WTC11 (cell line): ENCODE data around the gene FRS3. TPM values are rescaled to one million over a fixed set of nuclear protein-coding genes. Genes with fewer than 3 reads are reported as not detected.

Experiments used
- ATAC-seq: fragments of 200-7000 bp; cut with Tn5 transposase; 2 replicates; pipeline ENCODE4 v1.10.0; 2021; ENCODE audit warnings: mild to moderate bottlenecking, moderate library complexity
- CTCF ChIA-PET: fragments of 300-600 bp; sonication (Branson Sonifier 250); formaldehyde crosslinking; loops from one replicate; lab custom pipeline; 2021; ENCODE audit warnings: antibody characterized with exemption; lab: Charles Lee
- POLR2A ChIA-PET: fragments of 350-600 bp; sonication (Branson Sonifier 250); formaldehyde crosslinking; loops from one replicate; lab custom pipeline; 2021; ENCODE audit warnings: antibody characterized with exemption; lab: Charles Lee
- DNase-seq: peaks from one replicate; pipeline ENCODE4 v3.0.0; 2021; ENCODE audit warnings: low spot score
- H3K27ac Mint-ChIP-seq: 2 replicates; pipeline ENCODE4 v1.8.0; 2021; ENCODE audit warnings: mixed read lengths
- H3K27me3 Mint-ChIP-seq: 2 replicates; pipeline ENCODE4 v1.8.0; 2021; ENCODE audit warnings: low read depth, mild to moderate bottlenecking, moderate library complexity, mixed read lengths
- H3K36me3 Mint-ChIP-seq: 2 replicates; pipeline ENCODE4 v1.8.0; 2021; ENCODE audit warnings: mixed read lengths
- H3K4me1 Mint-ChIP-seq: 2 replicates; pipeline ENCODE4 v1.8.0; 2022; ENCODE audit warnings: mixed read lengths
- H3K4me3 Mint-ChIP-seq: 2 replicates; pipeline ENCODE4 v1.8.0; 2021; ENCODE audit warnings: mild to moderate bottlenecking, moderate library complexity, mixed read lengths
- H3K9me3 Mint-ChIP-seq: 2 replicates; pipeline ENCODE4 v1.8.0; 2021; ENCODE audit warnings: mixed read lengths
- CBFB ChIP-seq: sonication (generic); formaldehyde crosslinking; IDR thresholded peaks from 2 replicates; pipeline ENCODE4 v1.8.1; 2022; ENCODE audit warnings: mild to moderate bottlenecking, low read depth, missing genetic modification reagents
- CDX4 ChIP-seq: fragments of 250-450 bp; sonication (Bioruptor Pico); IDR thresholded peaks from 2 replicates; pipeline ENCODE4 v1.9.0; 2021; ENCODE audit warnings: moderate library complexity, mild to moderate bottlenecking, inconsistent platforms, borderline replicate concordance
- FOXJ3 ChIP-seq: sonication (generic); formaldehyde crosslinking; IDR thresholded peaks from 2 replicates; pipeline ENCODE4 v1.9.0; 2021; ENCODE audit warnings: missing genetic modification reagents, mild to moderate bottlenecking, borderline replicate concordance
- FOXK1 ChIP-seq: sonication (generic); formaldehyde crosslinking; IDR thresholded peaks from 2 replicates; pipeline ENCODE4 v1.8.0; 2022; ENCODE audit warnings: mild to moderate bottlenecking, moderate library complexity, missing genetic modification reagents
- GTF2I ChIP-seq: fragments of 250-450 bp; sonication (Bioruptor Pico); conservative IDR thresholded peaks from 2 replicates; pipeline ENCODE4 v1.4.0; 2021; ENCODE audit warnings: mild to moderate bottlenecking
- RELA ChIP-seq: sonication (generic); formaldehyde crosslinking; IDR thresholded peaks from 2 replicates; pipeline ENCODE4 v1.8.1; 2022; ENCODE audit warnings: missing genetic modification reagents, mild to moderate bottlenecking, borderline replicate concordance
- ZNF138 ChIP-seq: sonication (generic); formaldehyde crosslinking; conservative IDR thresholded peaks from 2 replicates; pipeline ENCODE4 v1.8.1; 2022; ENCODE audit warnings: mild to moderate bottlenecking, moderate library complexity, missing genetic modification reagents
- ZNF416 ChIP-seq: fragments of 250-450 bp; sonication (Bioruptor Pico); IDR thresholded peaks from 2 replicates; pipeline ENCODE4 v1.9.0; 2021; ENCODE audit warnings: mild to moderate bottlenecking, inconsistent platforms
- total RNA-seq: library from RNA; stranded (reverse); gene quantifications from 3 replicates; pipeline ENCODE4 v1.2.3, GENCODE V29; 2021
- TF ChIP-seq, protein P1 (sequence below): fragments of 250-450 bp; sonication (Bioruptor Pico); conservative IDR thresholded peaks from 2 replicates; pipeline ENCODE4 v1.9.0; 2021; ENCODE audit warnings: mild to moderate bottlenecking
- TF ChIP-seq, protein P2 (sequence below): sonication (generic); formaldehyde crosslinking; IDR thresholded peaks from 2 replicates; pipeline ENCODE4 v1.8.0; 2023; ENCODE audit warnings: missing genetic modification reagents
- TF ChIP-seq, protein P3 (sequence below): sonication (generic); formaldehyde crosslinking; IDR thresholded peaks from 2 replicates; pipeline ENCODE4 v1.8.1; 2023; ENCODE audit warnings: mild to moderate bottlenecking, moderate library complexity, missing genetic modification reagents
- TF ChIP-seq, protein P4 (sequence below): sonication (generic); formaldehyde crosslinking; conservative IDR thresholded peaks from 2 replicates; pipeline ENCODE4 v1.8.1; 2023; ENCODE audit warnings: mild to moderate bottlenecking, low read depth, missing genetic modification reagents, moderate library complexity

FRS3 gene
- total RNA-seq, 1 experiment from 2014 or later, result 7.8 TPM

- Mint-ChIP-seq H3K4me3 (no peak overlapping the region), H3K9me3 (no peaks in the 10 kb centered on the region)
- POLR2A ChIA-PET, result no interaction called here
These were observed 4.3 kb downstream of the FRS3 start for GRCh38 chr6:41775293-41775882.

GRCh38 chr6:41774841-41775240, 4.9 kb downstream of the FRS3 start:
- no peaks in the 10 kb centered on the region for H3K9me3 Mint-ChIP-seq
- no peak overlapping the region for H3K4me3 Mint-ChIP-seq
- CTCF ChIA-PET, result interaction anchor here (0.8 to 2.5 kb wide), 4 partner anchors 9 to 92 kb away, joined by 3 to 19 read pairs (median 4); no protein-coding TSS in a partner anchor

More at GRCh38 chr6:41775293-41775882, 4.3 kb downstream of the FRS3 start:
- Mint-ChIP-seq H3K36me3 (peaks cover 8% of the 10 kb centered on the region; the same call in 1 of the 2 replicates), H3K27ac (no peak overlapping the region), H3K4me1 (peaks cover 6% of the 10 kb centered on the region), H3K27me3 (no peaks in the 10 kb centered on the region)
- TF ChIP-seq, protein P1, sequence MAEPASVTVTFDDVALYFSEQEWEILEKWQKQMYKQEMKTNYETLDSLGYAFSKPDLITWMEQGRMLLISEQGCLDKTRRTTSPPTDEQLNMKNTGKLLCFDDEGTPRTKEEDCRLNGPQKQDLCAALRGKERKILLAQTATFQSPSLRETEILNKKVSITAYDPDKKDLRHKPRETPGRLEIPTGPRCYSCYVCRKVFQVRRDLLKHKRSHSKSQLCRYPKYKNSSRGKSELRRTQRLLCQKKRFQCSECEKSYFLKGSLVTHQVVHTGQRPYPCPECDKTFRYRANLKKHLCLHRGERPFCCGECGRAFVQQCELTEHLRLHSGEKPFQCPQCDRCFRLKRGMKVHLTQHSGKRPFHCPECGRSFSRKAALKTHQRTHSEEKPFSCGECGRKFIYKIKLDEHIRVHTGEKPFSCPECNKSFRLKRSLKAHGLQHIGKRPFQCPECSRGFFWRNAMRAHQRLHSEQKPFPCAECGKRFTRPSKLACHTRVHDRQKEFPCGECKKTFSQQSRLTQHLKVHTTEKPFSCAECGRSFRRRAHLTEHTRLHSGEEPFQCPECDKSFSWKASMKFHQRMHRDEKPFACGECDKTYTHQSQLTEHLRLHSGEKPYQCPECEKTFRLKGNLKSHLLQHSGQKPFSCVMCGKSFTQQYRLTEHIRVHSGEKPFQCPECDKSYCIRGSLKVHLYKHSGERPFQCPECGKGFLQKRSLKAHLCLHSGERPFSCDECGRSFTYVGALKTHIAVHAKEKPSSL (CRISPR knock-in tag), result no peak
- TF ChIP-seq, protein P2, sequence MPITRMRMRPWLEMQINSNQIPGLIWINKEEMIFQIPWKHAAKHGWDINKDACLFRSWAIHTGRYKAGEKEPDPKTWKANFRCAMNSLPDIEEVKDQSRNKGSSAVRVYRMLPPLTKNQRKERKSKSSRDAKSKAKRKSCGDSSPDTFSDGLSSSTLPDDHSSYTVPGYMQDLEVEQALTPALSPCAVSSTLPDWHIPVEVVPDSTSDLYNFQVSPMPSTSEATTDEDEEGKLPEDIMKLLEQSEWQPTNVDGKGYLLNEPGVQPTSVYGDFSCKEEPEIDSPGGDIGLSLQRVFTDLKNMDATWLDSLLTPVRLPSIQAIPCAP (CRISPR knock-in tag), result no peak
- no peak for TF ChIP-seq CDX4 (CRISPR knock-in tag)
- no peak for TF ChIP-seq GTF2I (CRISPR knock-in tag)
- no peak for TF ChIP-seq CBFB (CRISPR knock-in tag)
- no peak for TF ChIP-seq ZNF138 (CRISPR knock-in tag)
- TF ChIP-seq, protein P3, sequence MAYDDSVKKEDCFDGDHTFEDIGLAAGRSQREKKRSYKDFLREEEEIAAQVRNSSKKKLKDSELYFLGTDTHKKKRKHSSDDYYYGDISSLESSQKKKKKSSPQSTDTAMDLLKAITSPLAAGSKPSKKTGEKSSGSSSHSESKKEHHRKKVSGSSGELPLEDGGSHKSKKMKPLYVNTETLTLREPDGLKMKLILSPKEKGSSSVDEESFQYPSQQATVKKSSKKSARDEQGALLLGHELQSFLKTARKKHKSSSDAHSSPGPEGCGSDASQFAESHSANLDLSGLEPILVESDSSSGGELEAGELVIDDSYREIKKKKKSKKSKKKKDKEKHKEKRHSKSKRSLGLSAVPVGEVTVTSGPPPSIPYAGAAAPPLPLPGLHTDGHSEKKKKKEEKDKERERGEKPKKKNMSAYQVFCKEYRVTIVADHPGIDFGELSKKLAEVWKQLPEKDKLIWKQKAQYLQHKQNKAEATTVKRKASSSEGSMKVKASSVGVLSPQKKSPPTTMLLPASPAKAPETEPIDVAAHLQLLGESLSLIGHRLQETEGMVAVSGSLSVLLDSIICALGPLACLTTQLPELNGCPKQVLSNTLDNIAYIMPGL (CRISPR knock-in tag), result no peak
- TF ChIP-seq FOXK1 (CRISPR knock-in tag), result no peak
- TF ChIP-seq RELA (CRISPR knock-in tag), result no peak
- TF ChIP-seq FOXJ3 (CRISPR knock-in tag), result no peak
- CTCF ChIA-PET, result interaction anchor here (0.8 to 2.5 kb wide), 10 partner anchors 9 to 329 kb away, joined by 3 to 20 read pairs (median 4); partner anchors contain the start of gene TOMM6
- ATAC-seq (no peak), DNase-seq (no peak)

More at GRCh38 chr6:41774841-41775240, 4.9 kb downstream of the FRS3 start:
- DNase-seq (no peak), ATAC-seq (no peak)
- TF ChIP-seq, protein P4, sequence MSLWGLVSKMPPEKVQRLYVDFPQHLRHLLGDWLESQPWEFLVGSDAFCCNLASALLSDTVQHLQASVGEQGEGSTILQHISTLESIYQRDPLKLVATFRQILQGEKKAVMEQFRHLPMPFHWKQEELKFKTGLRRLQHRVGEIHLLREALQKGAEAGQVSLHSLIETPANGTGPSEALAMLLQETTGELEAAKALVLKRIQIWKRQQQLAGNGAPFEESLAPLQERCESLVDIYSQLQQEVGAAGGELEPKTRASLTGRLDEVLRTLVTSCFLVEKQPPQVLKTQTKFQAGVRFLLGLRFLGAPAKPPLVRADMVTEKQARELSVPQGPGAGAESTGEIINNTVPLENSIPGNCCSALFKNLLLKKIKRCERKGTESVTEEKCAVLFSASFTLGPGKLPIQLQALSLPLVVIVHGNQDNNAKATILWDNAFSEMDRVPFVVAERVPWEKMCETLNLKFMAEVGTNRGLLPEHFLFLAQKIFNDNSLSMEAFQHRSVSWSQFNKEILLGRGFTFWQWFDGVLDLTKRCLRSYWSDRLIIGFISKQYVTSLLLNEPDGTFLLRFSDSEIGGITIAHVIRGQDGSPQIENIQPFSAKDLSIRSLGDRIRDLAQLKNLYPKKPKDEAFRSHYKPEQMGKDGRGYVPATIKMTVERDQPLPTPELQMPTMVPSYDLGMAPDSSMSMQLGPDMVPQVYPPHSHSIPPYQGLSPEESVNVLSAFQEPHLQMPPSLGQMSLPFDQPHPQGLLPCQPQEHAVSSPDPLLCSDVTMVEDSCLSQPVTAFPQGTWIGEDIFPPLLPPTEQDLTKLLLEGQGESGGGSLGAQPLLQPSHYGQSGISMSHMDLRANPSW (CRISPR knock-in tag), result no peak
- no peak for TF ChIP-seq ZNF416 (CRISPR knock-in tag)
- POLR2A ChIA-PET, result no interaction called here
- Mint-ChIP-seq H3K27ac (no peak overlapping the region), H3K4me1 (peaks cover 6% of the 10 kb centered on the region), H3K27me3 (no peaks in the 10 kb centered on the region), H3K36me3 (peaks cover 8% of the 10 kb centered on the region; the same call in 1 of the 2 replicates)
